Vagina (tissue), 2 donors: ENCODE results near the gene MSANTD3.

Source experiments
- POLR2A ChIP-seq, 2 donors: fragments of 450-650 bp; IDR thresholded peaks; one replicate each; pipeline ENCODE4 v1.6.1; 2017; ENCODE audit warnings: antibody characterized with exemption in 2 of 2, mild to moderate bottlenecking in 2 of 2, moderate library complexity in 2 of 2
- POLR2AphosphoS5 ChIP-seq, 2 donors: sonication (generic); formaldehyde crosslinking; IDR thresholded peaks; one replicate each; pipeline ENCODE4 v1.9.0; 2017; ENCODE audit warnings: antibody characterized with exemption in 2 of 2, mild to moderate bottlenecking in 2 of 2, low read depth in 1 of 2; ENCODE audit not compliant: insufficient read depth in 1 of 2
- TF ChIP-seq, protein P1 (sequence below), 3 experiments: fragments of 450-650 bp in 2 of 3; fragments of 200-600 bp in 1 of 3; sonication (generic) in 1 of 3; IDR thresholded peaks; one replicate each; pipeline ENCODE4 v1.5.1; 2017 to 2019; ENCODE audit warnings: antibody characterized with exemption in 3 of 3, mild to moderate bottlenecking in 2 of 3, moderate library complexity in 2 of 3

GRCh38 chr9:100413839-100414420, 13.0 kb upstream of the MSANTD3 start:
- TF ChIP-seq POLR2AphosphoS5 (IDR thresholded peaks at IDR 0.05; ENCODE audit: insufficient read depth in 1 of 2, low read depth in 1 of 2) (no peak), POLR2A (IDR thresholded peaks at IDR 0.05) (no peak)
- TF ChIP-seq, protein P1, sequence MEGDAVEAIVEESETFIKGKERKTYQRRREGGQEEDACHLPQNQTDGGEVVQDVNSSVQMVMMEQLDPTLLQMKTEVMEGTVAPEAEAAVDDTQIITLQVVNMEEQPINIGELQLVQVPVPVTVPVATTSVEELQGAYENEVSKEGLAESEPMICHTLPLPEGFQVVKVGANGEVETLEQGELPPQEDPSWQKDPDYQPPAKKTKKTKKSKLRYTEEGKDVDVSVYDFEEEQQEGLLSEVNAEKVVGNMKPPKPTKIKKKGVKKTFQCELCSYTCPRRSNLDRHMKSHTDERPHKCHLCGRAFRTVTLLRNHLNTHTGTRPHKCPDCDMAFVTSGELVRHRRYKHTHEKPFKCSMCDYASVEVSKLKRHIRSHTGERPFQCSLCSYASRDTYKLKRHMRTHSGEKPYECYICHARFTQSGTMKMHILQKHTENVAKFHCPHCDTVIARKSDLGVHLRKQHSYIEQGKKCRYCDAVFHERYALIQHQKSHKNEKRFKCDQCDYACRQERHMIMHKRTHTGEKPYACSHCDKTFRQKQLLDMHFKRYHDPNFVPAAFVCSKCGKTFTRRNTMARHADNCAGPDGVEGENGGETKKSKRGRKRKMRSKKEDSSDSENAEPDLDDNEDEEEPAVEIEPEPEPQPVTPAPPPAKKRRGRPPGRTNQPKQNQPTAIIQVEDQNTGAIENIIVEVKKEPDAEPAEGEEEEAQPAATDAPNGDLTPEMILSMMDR (IDR thresholded peaks at IDR 0.05), result no peak
